ENCODE results near the gene NEURL3.

GRCh38 chr2:96537734-96538486 lies 32.8 kb upstream of the NEURL3 start:
- TF ChIP-seq, protein P1, sequence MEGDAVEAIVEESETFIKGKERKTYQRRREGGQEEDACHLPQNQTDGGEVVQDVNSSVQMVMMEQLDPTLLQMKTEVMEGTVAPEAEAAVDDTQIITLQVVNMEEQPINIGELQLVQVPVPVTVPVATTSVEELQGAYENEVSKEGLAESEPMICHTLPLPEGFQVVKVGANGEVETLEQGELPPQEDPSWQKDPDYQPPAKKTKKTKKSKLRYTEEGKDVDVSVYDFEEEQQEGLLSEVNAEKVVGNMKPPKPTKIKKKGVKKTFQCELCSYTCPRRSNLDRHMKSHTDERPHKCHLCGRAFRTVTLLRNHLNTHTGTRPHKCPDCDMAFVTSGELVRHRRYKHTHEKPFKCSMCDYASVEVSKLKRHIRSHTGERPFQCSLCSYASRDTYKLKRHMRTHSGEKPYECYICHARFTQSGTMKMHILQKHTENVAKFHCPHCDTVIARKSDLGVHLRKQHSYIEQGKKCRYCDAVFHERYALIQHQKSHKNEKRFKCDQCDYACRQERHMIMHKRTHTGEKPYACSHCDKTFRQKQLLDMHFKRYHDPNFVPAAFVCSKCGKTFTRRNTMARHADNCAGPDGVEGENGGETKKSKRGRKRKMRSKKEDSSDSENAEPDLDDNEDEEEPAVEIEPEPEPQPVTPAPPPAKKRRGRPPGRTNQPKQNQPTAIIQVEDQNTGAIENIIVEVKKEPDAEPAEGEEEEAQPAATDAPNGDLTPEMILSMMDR (conservative IDR thresholded peaks at IDR 0.05 in 1 of 2, IDR thresholded peaks at IDR 0.05 in 1 of 2; ENCODE audit: low read depth in 1 of 2, low read length in 2 of 2), result no peak
- TF ChIP-seq EZH2 (IDR thresholded peaks at IDR 0.05; ENCODE audit: low read length, missing control alignments), result no peak
